ENCODE measurements around the gene DYSF.

Gene DYSF

GRCh38 chr2:71658771-71659170 lies 205.4 kb downstream of the DYSF start:
- DNase-seq (ENCODE audit: insufficient read length), result no peak
- no peak for TF ChIP-seq POLR2AphosphoS5 (IDR thresholded peaks at IDR 0.05; ENCODE audit: low read depth, low read length)
- TF ChIP-seq POLR2A (IDR thresholded peaks at IDR 0.05; ENCODE audit: low read depth, low read length), result no peak
- no peak for TF ChIP-seq TAF1 (IDR thresholded peaks at IDR 0.05; ENCODE audit: borderline replicate concordance, low read depth, low read length)
- FAIRE-seq, result no peak

GRCh38 chr2:71659868-71660518 lies 206.6 kb downstream of the DYSF start:
- DNase-seq (ENCODE audit: insufficient read length) (no peak), FAIRE-seq (no peak)
- TF ChIP-seq POLR2AphosphoS5 (IDR thresholded peaks at IDR 0.05; ENCODE audit: low read depth, low read length) (no peak), TAF1 (IDR thresholded peaks at IDR 0.05; ENCODE audit: borderline replicate concordance, low read depth, low read length) (no peak), POLR2A (IDR thresholded peaks at IDR 0.05; ENCODE audit: low read depth, low read length) (no peak)

- TF ChIP-seq POLR2AphosphoS5 (IDR thresholded peaks at IDR 0.05; ENCODE audit: low read depth, low read length) (no peak), POLR2A (IDR thresholded peaks at IDR 0.05; ENCODE audit: low read depth, low read length) (no peak), TAF1 (IDR thresholded peaks at IDR 0.05; ENCODE audit: borderline replicate concordance, low read depth, low read length) (no peak)
- FAIRE-seq (no peak), DNase-seq (ENCODE audit: insufficient read length) (no peak)
These were observed 208.4 kb downstream of the DYSF start for GRCh38 chr2:71661782-71662181.

- FAIRE-seq, result peak; percentile 38
- TF ChIP-seq TAF1 (IDR thresholded peaks at IDR 0.05; ENCODE audit: borderline replicate concordance, low read depth, low read length) (no peak), POLR2A (IDR thresholded peaks at IDR 0.05; ENCODE audit: low read depth, low read length) (no peak), POLR2AphosphoS5 (IDR thresholded peaks at IDR 0.05; ENCODE audit: low read depth, low read length) (no peak)
These were observed 209.5 kb downstream of the DYSF start for GRCh38 chr2:71662665-71663394.

GRCh38 chr2:71664161-71664560 lies 210.8 kb downstream of the DYSF start:
- TF ChIP-seq TAF1 (IDR thresholded peaks at IDR 0.05; ENCODE audit: borderline replicate concordance, low read depth, low read length), result no peak
- no peak for TF ChIP-seq POLR2AphosphoS5 (IDR thresholded peaks at IDR 0.05; ENCODE audit: low read depth, low read length)
- no peak for TF ChIP-seq POLR2A (IDR thresholded peaks at IDR 0.05; ENCODE audit: low read depth, low read length)
- DNase-seq (ENCODE audit: insufficient read length), result no peak
- no peak for FAIRE-seq

More at GRCh38 chr2:71662665-71663394, 209.5 kb downstream of the DYSF start:
- DNase-seq (ENCODE audit: insufficient read length), result no peak

GRCh38 chr2:71665168-71666093 lies 212.1 kb downstream of the DYSF start:
- TF ChIP-seq TAF1 (IDR thresholded peaks at IDR 0.05; ENCODE audit: borderline replicate concordance, low read depth, low read length) (no peak), POLR2A (IDR thresholded peaks at IDR 0.05; ENCODE audit: low read depth, low read length) (no peak), POLR2AphosphoS5 (IDR thresholded peaks at IDR 0.05; ENCODE audit: low read depth, low read length) (no peak)
- no peak for FAIRE-seq
- no peak for DNase-seq (ENCODE audit: insufficient read length)

- no peak for FAIRE-seq
- no peak for TF ChIP-seq POLR2A (IDR thresholded peaks at IDR 0.05; ENCODE audit: low read depth, low read length)
- no peak for TF ChIP-seq TAF1 (IDR thresholded peaks at IDR 0.05; ENCODE audit: borderline replicate concordance, low read depth, low read length)
- no peak for TF ChIP-seq POLR2AphosphoS5 (IDR thresholded peaks at IDR 0.05; ENCODE audit: low read depth, low read length)
These were observed 212.7 kb downstream of the DYSF start for GRCh38 chr2:71666094-71666474.

GRCh38 chr2:71667256-71668182 lies 214.2 kb downstream of the DYSF start:
- DNase-seq (ENCODE audit: insufficient read length) (no peak), FAIRE-seq (no peak)
- TF ChIP-seq POLR2AphosphoS5 (IDR thresholded peaks at IDR 0.05; ENCODE audit: low read depth, low read length) (no peak), POLR2A (IDR thresholded peaks at IDR 0.05; ENCODE audit: low read depth, low read length) (no peak), TAF1 (IDR thresholded peaks at IDR 0.05; ENCODE audit: borderline replicate concordance, low read depth, low read length) (no peak)

More at GRCh38 chr2:71666094-71666474, 212.7 kb downstream of the DYSF start:
- no peak for DNase-seq (ENCODE audit: insufficient read length)

GRCh38 chr2:71668326-71669057 lies 215.1 kb downstream of the DYSF start:
- DNase-seq (ENCODE audit: insufficient read length) (no peak), FAIRE-seq (no peak)
- no peak for TF ChIP-seq TAF1 (IDR thresholded peaks at IDR 0.05; ENCODE audit: borderline replicate concordance, low read depth, low read length)
- no peak for TF ChIP-seq POLR2AphosphoS5 (IDR thresholded peaks at IDR 0.05; ENCODE audit: low read depth, low read length)
- TF ChIP-seq POLR2A (IDR thresholded peaks at IDR 0.05; ENCODE audit: low read depth, low read length), result no peak

GRCh38 chr2:71669058-71669456 lies 215.7 kb downstream of the DYSF start:
- DNase-seq (ENCODE audit: insufficient read length), result no peak
- FAIRE-seq, result no peak
- no peak for TF ChIP-seq POLR2A (IDR thresholded peaks at IDR 0.05; ENCODE audit: low read depth, low read length)
- TF ChIP-seq TAF1 (IDR thresholded peaks at IDR 0.05; ENCODE audit: borderline replicate concordance, low read depth, low read length), result no peak
- no peak for TF ChIP-seq POLR2AphosphoS5 (IDR thresholded peaks at IDR 0.05; ENCODE audit: low read depth, low read length)
